Endodermal cell (in vitro differentiated cells): ENCODE results near the gene DPF3. TPM values are rescaled to one million over a fixed set of nuclear protein-coding genes. Genes with fewer than 3 reads are reported as not detected.

Experiments
- DNase-seq: peaks from one replicate; pipeline ENCODE4 v3.0.0-alpha.2; 2017
- H3K27ac ChIP-seq: 2 replicates; pipeline ENCODE4 v1.5.1; 2013; ENCODE audit warnings: mild to moderate bottlenecking, low read depth, low read length, moderate library complexity
- H3K27me3 ChIP-seq: 2 replicates; pipeline ENCODE4 v1.6.1; 2013; ENCODE audit warnings: mild to moderate bottlenecking, low read length, moderate library complexity; ENCODE audit not compliant: insufficient read depth, control insufficient read depth, poor library complexity, severe bottlenecking
- H3K36me3 ChIP-seq: 2 replicates; pipeline ENCODE4 v1.7.0; 2013; ENCODE audit warnings: mild to moderate bottlenecking, low read length, moderate library complexity; ENCODE audit not compliant: control insufficient read depth, insufficient read depth
- H3K4me1 ChIP-seq: one replicate; pipeline ENCODE4 v1.7.0; 2013; ENCODE audit warnings: low read length; ENCODE audit not compliant: control insufficient read depth, insufficient read depth
- H3K4me3 ChIP-seq: 2 replicates; pipeline ENCODE4 v1.5.1; 2013; ENCODE audit warnings: mild to moderate bottlenecking, low read length, moderate library complexity
- H3K9ac ChIP-seq: 2 replicates; pipeline ENCODE4 v1.6.1; 2013; ENCODE audit warnings: mild to moderate bottlenecking, low read length, moderate library complexity; ENCODE audit not compliant: poor library complexity, severe bottlenecking; ENCODE audit errors: extremely low read depth
- H3K9me3 ChIP-seq: 2 replicates; pipeline ENCODE4 v1.6.1; 2013; ENCODE audit warnings: mild to moderate bottlenecking, low read length, moderate library complexity; ENCODE audit not compliant: control insufficient read depth
- H3K27ac Mint-ChIP-seq: 2 replicates; pipeline ENCODE4 v1.8.0; 2020; ENCODE audit warnings: mixed read lengths
- H3K27me3 Mint-ChIP-seq: 2 replicates; pipeline ENCODE4 v1.8.0; 2021; ENCODE audit warnings: mild to moderate bottlenecking, mixed read lengths; ENCODE audit not compliant: insufficient read depth
- H3K36me3 Mint-ChIP-seq: 2 replicates; pipeline ENCODE4 v1.8.0; 2020; ENCODE audit warnings: low read depth, mixed read lengths
- H3K4me1 Mint-ChIP-seq: 2 replicates; pipeline ENCODE4 v1.8.0; 2020; ENCODE audit warnings: mixed read lengths
- H3K4me3 Mint-ChIP-seq: 2 replicates; pipeline ENCODE4 v1.8.0; 2020; ENCODE audit warnings: mild to moderate bottlenecking, moderate library complexity, mixed read lengths
- H3K9me3 Mint-ChIP-seq: 2 replicates; pipeline ENCODE4 v1.8.0; 2020; ENCODE audit warnings: mild to moderate bottlenecking, mixed read lengths
- CTCF ChIP-seq: fragments of 200-600 bp; sonication (generic); conservative IDR thresholded peaks from 2 replicates; pipeline ENCODE4 v1.5.0; 2021; ENCODE audit warnings: antibody characterized with exemption, mild to moderate bottlenecking
- WGBS, 2 experiments: methylation state at CpG; one replicate each; pipeline versions ENCODE4 v1.1.5 to v1.1.7; 2013; ENCODE audit warnings: missing lambda C conversion rate in 2 of 2, mixed read lengths in 1 of 2; ENCODE audit not compliant: insufficient coverage in 1 of 2, insufficient read length in 1 of 2; 5-methylcytosine and 5-hydroxymethylcytosine counted together
- total RNA-seq, 2 donors: library from RNA; stranded (reverse); fragmentation: NEBNext Ultra II Directional in 1 of 2; extraction: Animal tissue kit (Norgen Biotek cat#: 25700) in 1 of 2; gene quantifications; 2 replicates in 1 of 2; 3 replicates in 1 of 2; pipeline ENCODE4 v1.2.1, GENCODE V29; 2021

Gene DPF3
- total RNA-seq, 2 donors from 2014 or later, result not detected

- H3K4me1 Mint-ChIP-seq, result no peaks in the 10 kb centered on the region
- Histone ChIP-seq H3K36me3 (no peaks in the 10 kb centered on the region), H3K9me3 (no peaks in the 10 kb centered on the region), H3K9ac (no peak overlapping the region), H3K4me3 (no peak overlapping the region), H3K27me3 (no peaks in the 10 kb centered on the region), H3K4me1 (no peaks in the 10 kb centered on the region), H3K27ac (no peak overlapping the region)
- no peaks in the 10 kb centered on the region for H3K9me3 Mint-ChIP-seq
- 68 to 100% methylated on average over 1 of the region's 1 CpG for WGBS, 2 experiments
- no peaks in the 10 kb centered on the region for H3K36me3 Mint-ChIP-seq
- TF ChIP-seq CTCF, result no peak
- H3K4me3 Mint-ChIP-seq, result no peak overlapping the region
- peaks cover 19% of the 10 kb centered on the region for H3K27me3 Mint-ChIP-seq
- DNase-seq, result no peak
- no peak overlapping the region for H3K27ac Mint-ChIP-seq
Measured at GRCh38 chr14:72632727-72633126, 261.2 kb downstream of the DPF3 start.

- Mint-ChIP-seq H3K9me3 (peaks cover 11% of the 10 kb centered on the region), H3K4me1 (no peaks in the 10 kb centered on the region), H3K27me3 (peaks cover 19% of the 10 kb centered on the region), H3K4me3 (no peak overlapping the region), H3K27ac (no peak overlapping the region), H3K36me3 (no peaks in the 10 kb centered on the region)
- H3K27me3 ChIP-seq, result no peaks in the 10 kb centered on the region
- H3K9ac ChIP-seq, result no peak overlapping the region
- no peaks in the 10 kb centered on the region for H3K4me1 ChIP-seq
- H3K27ac ChIP-seq, result no peak overlapping the region
- peaks cover 10% of the 10 kb centered on the region for H3K9me3 ChIP-seq
- 92% methylated on average over 1 of the region's 1 CpG; no CpG with 5 or more reads in 1 of the 2 experiments for WGBS, 2 experiments
- TF ChIP-seq CTCF, result no peak
- DNase-seq, result peak; percentile 17
- H3K36me3 ChIP-seq, result no peaks in the 10 kb centered on the region
- H3K4me3 ChIP-seq, result no peak overlapping the region
Measured at GRCh38 chr14:72631401-72631800, 262.5 kb downstream of the DPF3 start.

- Histone ChIP-seq H3K4me1 (no peaks in the 10 kb centered on the region), H3K9me3 (peaks cover 14% of the 10 kb centered on the region), H3K27ac (no peak overlapping the region), H3K4me3 (no peak overlapping the region), H3K27me3 (no peaks in the 10 kb centered on the region), H3K9ac (no peak overlapping the region), H3K36me3 (no peaks in the 10 kb centered on the region)
- DNase-seq, result peak; percentile 29
- 83 to 92% methylated on average over 2 to 4 of the region's 4 CpGs for WGBS, 2 experiments
- Mint-ChIP-seq H3K27ac (no peak overlapping the region), H3K9me3 (peaks cover 15% of the 10 kb centered on the region), H3K27me3 (peaks cover 17% of the 10 kb centered on the region), H3K4me1 (no peaks in the 10 kb centered on the region), H3K36me3 (no peaks in the 10 kb centered on the region), H3K4me3 (no peak overlapping the region)
- TF ChIP-seq CTCF, result no peak
Measured at GRCh38 chr14:72630374-72630773, 263.5 kb downstream of the DPF3 start.
